GM18517 (cell line): Measurements from ENCODE around the gene ANXA10.

Experiments used
- ATAC-seq: cut with Tn5 transposase; IDR thresholded peaks from one replicate; pipeline ENCODE4 v1.9.1; 2021; ENCODE audit warnings: mild to moderate bottlenecking, moderate library complexity; ENCODE audit not compliant: unreplicated experiment

Gene ANXA10

GRCh38 chr4:168218645-168219044 lies 126.3 kb downstream of the ANXA10 start:
- no peak for ATAC-seq

GRCh38 chr4:168220893-168221292 lies 128.6 kb downstream of the ANXA10 start:
- no peak for ATAC-seq

GRCh38 chr4:168221301-168221700 lies 129.0 kb downstream of the ANXA10 start:
- ATAC-seq, result no peak
